ENCODE results near the gene ATF7. TPM values are rescaled to one million over a fixed set of nuclear protein-coding genes. Genes with fewer than 3 reads are reported as not detected.

Gene ATF7
- total and polyA plus RNA-seq, 8 donors, result 11.6 to 31.5 (median 17.7) TPM

DNA sequence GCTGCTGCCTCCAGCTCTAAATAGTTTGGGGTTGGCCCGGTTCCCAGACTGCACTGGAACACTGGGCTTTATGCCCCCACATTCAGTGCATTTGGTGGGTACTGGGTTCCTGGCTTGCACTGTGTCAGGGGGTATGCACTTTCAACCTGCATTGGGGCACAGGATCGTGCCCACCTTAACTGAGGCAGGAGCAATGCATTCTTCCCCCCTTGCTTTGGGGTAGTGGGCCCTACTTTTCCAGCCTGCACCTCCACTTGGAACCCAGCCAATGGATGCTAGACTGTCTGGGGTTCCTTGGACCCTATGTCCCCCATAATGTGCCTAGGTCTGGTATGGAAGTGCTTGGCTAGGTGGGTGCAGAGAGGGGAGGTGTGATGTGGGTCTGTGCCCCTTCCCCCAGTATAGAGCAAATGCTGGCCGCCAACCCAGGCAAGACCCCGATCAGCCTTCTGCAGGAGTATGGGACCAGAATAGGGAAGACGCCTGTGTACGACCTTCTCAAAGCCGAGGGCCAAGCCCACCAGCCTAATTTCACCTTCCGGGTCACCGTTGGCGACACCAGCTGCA lies 124.5 kb downstream of the ATF7 start:
- FAIRE-seq (no peak), ATAC-seq (no peak)
- no peaks in the 10 kb centered on the region for H3K9me3 ChIP-seq

DNA sequence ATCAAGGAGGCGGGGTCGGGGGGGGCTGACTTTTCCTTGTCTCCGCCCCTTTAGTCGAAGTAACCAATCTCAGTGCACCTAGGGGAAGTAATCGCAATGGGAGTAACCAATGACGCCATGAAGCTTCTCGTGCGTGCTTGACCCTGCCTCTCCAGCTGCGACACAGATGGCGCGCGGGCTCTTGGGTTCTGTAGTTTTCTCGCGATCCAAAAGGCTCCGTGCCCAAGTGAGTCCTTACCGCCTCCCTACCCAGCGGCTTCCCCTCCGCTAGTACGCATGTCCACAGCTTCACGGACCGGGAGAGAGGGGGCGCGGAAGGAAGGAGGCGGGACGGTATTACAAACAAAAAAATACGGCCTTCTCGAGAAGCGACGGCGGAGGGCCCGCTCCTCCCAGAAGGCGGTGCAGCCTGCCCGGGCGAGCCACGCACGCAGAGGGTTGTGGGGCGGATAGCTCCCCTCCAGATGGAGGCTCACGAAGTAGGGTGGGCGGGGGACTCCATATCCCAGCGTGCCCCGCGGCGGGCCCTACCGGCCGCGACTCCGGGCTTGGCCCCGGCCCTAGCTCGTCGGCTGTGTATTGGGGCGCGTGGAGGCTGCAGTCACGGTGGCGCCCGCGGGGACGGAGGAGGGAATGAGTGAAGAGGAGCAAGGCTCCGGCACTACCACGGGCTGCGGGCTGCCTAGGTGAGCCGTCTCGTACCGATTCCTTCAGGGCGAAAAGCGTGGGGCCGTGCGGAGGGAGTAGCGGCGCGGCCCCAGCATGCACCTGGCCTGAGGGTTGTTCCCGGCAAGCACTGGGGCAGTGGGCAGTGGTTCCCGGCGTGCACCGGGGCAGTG lies 125.2 kb downstream of the ATF7 start, which contains the start of gene TARBP2:
TSS of gene TARBP2 (plus strand) at position 508 of the 839 bp plus-strand sequence. CDS start at position 634, 126 bp downstream.
- DNase-seq (peak; percentile 91 to 98 (median 98)), FAIRE-seq (peak; percentile 95), ATAC-seq (peak; percentile 84 to 91 (median 86))
- Histone ChIP-seq H3K9me3 (no peaks in the 10 kb centered on the region), H3K27me3 (no peaks in the 10 kb centered on the region), H3K36me3 (peaks cover 0 to 12% (median 0%) of the 10 kb centered on the region in 3 donors), H3K4me3 (peak within 1 kb of the TSS; percentile 48 to 80 (median 68)), H3K27ac (peak within 1 kb of the TSS; percentile 96 to 99 (median 98)), H3K4me1 (peaks cover 0 to 19% (median 7%) of the 10 kb centered on the region in 3 donors)
- intact Hi-C loops (cut with DNase I), result no loop called here
- 0 to 1% methylated on average over 59 to 74 of the region's 74 CpGs for whole genome bisulfite sequencing, 2 donors
- TF ChIP-seq, protein P1, sequence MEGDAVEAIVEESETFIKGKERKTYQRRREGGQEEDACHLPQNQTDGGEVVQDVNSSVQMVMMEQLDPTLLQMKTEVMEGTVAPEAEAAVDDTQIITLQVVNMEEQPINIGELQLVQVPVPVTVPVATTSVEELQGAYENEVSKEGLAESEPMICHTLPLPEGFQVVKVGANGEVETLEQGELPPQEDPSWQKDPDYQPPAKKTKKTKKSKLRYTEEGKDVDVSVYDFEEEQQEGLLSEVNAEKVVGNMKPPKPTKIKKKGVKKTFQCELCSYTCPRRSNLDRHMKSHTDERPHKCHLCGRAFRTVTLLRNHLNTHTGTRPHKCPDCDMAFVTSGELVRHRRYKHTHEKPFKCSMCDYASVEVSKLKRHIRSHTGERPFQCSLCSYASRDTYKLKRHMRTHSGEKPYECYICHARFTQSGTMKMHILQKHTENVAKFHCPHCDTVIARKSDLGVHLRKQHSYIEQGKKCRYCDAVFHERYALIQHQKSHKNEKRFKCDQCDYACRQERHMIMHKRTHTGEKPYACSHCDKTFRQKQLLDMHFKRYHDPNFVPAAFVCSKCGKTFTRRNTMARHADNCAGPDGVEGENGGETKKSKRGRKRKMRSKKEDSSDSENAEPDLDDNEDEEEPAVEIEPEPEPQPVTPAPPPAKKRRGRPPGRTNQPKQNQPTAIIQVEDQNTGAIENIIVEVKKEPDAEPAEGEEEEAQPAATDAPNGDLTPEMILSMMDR (IDR thresholded peaks at IDR 0.05), result no peak

More for the DNA sequence above, 124.5 kb downstream of the ATF7 start:
- peak overlapping the region; percentile 48 to 80 (median 68) for H3K4me3 ChIP-seq
- TF ChIP-seq, protein P1 (IDR thresholded peaks at IDR 0.05), result no peak
- 52 to 66% methylated on average over 10 of the region's 10 CpGs for WGBS, 2 donors
- peaks cover 0 to 12% (median 0%) of the 10 kb centered on the region in 3 donors for H3K36me3 ChIP-seq
- H3K4me1 ChIP-seq, result peaks cover 0 to 17% (median 7%) of the 10 kb centered on the region in 3 donors
- H3K27me3 ChIP-seq, result no peaks in the 10 kb centered on the region
- intact Hi-C loops (cut with DNase I), result no loop called here
- peak in 2 of 6 donors; percentile 51 to 72 for DNase-seq
- peak overlapping the region; percentile 96 to 99 (median 98) for H3K27ac ChIP-seq

DNA sequence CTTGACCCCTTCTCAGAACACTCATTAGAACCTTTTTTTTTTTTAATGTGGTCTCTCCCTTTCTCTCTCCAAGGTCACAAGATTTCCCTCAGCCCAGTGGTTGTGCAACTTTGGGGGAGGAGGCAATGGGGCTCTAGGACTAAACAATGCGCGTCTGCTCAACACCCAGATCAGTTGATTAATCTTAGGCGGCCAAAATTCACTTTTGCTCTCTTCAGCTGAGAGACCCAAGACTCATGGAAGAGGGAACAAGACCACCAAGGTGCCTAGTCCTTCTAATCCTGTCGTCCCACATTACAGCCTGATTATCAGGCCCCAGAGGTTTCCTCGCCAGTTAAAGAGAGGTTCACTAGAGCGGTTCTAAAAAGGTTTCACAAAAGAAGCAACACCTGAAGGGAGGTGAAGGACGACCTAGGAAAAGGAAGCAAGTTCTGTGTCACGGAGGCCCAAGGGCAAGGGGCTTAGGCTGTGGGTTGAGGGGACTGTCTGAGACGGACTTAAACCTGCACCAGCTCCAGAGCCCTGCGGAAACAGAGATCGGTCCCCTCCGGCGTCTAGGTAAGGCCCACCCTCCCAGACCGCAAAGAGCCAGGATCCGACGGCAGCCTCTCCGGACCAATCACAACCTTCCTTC lies 125.9 kb downstream of the ATF7 start:
- Histone ChIP-seq H3K4me1 (peaks cover 0 to 23% (median 7%) of the 10 kb centered on the region in 3 donors), H3K9me3 (no peaks in the 10 kb centered on the region), H3K36me3 (peaks cover 0 to 5% (median 0%) of the 10 kb centered on the region in 3 donors), H3K4me3 (peak overlapping the region; percentile 23 to 80 (median 54)), H3K27me3 (no peaks in the 10 kb centered on the region), H3K27ac (peak overlapping the region; percentile 96 to 99 (median 98))
- ATAC-seq (peak; percentile 16 to 19 (median 18)), FAIRE-seq (no peak), DNase-seq (peak in 3 of 6 donors; percentile 65 to 67 (median 66))
- intact Hi-C loops (cut with DNase I), result no loop called here
- 0 to 1% methylated on average over 17 of the region's 17 CpGs for WGBS, 2 donors
- TF ChIP-seq, protein P1 (IDR thresholded peaks at IDR 0.05), result no peak

DNA sequence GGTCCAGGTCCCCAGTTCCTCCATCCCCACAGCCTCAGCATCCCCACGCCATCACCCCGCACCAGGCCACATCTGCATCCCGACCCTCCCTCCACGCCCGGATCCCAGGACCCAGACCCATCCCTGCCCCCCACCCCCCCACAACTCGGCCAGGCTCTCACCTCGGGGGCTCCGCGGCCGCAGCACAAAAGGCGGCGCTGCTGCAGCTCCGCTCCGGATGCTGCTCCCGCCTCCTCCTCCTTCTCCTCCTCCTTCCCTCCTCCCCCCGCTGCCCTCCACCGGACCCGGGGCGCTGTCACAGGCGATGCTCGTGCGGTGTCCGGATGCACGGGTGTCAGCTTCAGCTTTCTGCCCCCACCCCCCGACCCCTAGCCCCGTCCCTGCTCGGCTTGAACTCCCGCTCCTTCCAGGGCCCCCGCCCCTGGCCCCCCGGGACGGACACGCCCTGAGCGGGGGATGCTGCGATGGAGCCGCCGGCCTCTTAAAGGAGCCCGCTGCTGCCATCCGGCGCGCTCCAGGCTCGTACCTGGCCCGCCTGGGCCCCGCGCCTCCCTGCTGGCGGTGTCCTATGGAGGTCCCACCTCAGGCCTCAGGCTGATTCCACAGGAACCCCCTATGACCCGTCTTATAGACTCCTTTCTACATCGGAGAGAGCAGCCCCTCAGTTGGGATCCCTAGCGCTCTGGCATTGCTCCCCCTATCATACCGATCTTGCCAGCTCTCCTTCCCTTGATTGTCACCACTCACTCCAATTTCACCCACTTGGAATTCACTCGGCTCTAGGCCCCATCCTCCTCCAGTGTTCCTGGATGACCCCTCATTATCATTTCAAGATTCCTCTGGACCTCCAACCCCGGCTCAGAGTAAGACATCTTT lies 126.7 kb downstream of the ATF7 start, which contains the start of gene MAP3K12:
TSS of gene MAP3K12 (minus strand) at position 193 of the 876 bp plus-strand sequence. CDS start 12,067 bp downstream, outside the sequence.
- no peak for FAIRE-seq
- peak within 1 kb of the TSS; percentile 23 to 80 (median 54) for H3K4me3 ChIP-seq
- no peaks in the 10 kb centered on the region for H3K27me3 ChIP-seq
- TF ChIP-seq, protein P1 (IDR thresholded peaks at IDR 0.05), result no peak
- 2 to 3% methylated on average over 48 to 51 of the region's 51 CpGs for WGBS, 2 donors
- no peaks in the 10 kb centered on the region for H3K36me3 ChIP-seq
- peak; percentile 52 to 82 (median 64) for DNase-seq
- peak in 2 of 4 donors; percentile 1 to 5 for ATAC-seq
- peak within 1 kb of the TSS; percentile 96 to 99 (median 98) for H3K27ac ChIP-seq
- H3K4me1 ChIP-seq, result peaks cover 0 to 23% (median 7%) of the 10 kb centered on the region in 3 donors
- H3K9me3 ChIP-seq, result no peaks in the 10 kb centered on the region
- intact Hi-C loops (cut with DNase I), result no loop called here

Measured in pancreas (tissue), 10 donors.